ENCODE data around the gene POU4F1. TPM values are rescaled to one million over a fixed set of nuclear protein-coding genes. Genes with fewer than 3 reads are reported as not detected.

POU4F1 gene
- total RNA-seq, 4 donors from 2014 or later: not detected

GRCh38 chr13:78598966-78599644 lies 4.2 kb downstream of the POU4F1 start:
- peaks cover 37 to 98% (median 63%) of the 10 kb centered on the region in 4 donors for H3K27me3 ChIP-seq
- no peaks in the 10 kb centered on the region for H3K36me3 ChIP-seq
- WGBS, 2 donors: 21 to 22% methylated on average over 5 of the region's 5 CpGs
- peaks cover 19 to 50% (median 24%) of the 10 kb centered on the region in 3 donors for H3K4me1 ChIP-seq
- no peaks in the 10 kb centered on the region for H3K9me3 ChIP-seq
- H3K27ac ChIP-seq: no peak overlapping the region
- intact Hi-C loops (cut with DNase I): no loop called here
- TF ChIP-seq CTCF (IDR thresholded peaks at IDR 0.05) (no peak), POLR2A (IDR thresholded peaks at IDR 0.05) (no peak)
- DNase-seq: no peak
- no peak overlapping the region for H3K4me3 ChIP-seq

GRCh38 chr13:78598116-78598781 lies 5.1 kb downstream of the POU4F1 start:
- Histone ChIP-seq H3K27ac (no peak overlapping the region), H3K9me3 (no peaks in the 10 kb centered on the region), H3K27me3 (peaks cover 45 to 98% (median 67%) of the 10 kb centered on the region in 4 donors), H3K4me1 (peaks cover 14 to 46% (median 21%) of the 10 kb centered on the region in 3 donors), H3K36me3 (no peaks in the 10 kb centered on the region), H3K4me3 (no peak overlapping the region)
- 17 to 19% methylated on average over 3 of the region's 3 CpGs for WGBS, 2 donors
- intact Hi-C loops (cut with DNase I): no loop called here
- TF ChIP-seq CTCF (IDR thresholded peaks at IDR 0.05) (no peak), POLR2A (IDR thresholded peaks at IDR 0.05) (no peak)
- DNase-seq: no peak

GRCh38 chr13:78597602-78597932 lies 5.8 kb downstream of the POU4F1 start:
- TF ChIP-seq POLR2A (IDR thresholded peaks at IDR 0.05): no peak
- DNase-seq: no peak

GRCh38 chr13:78596736-78597601 lies 6.4 kb downstream of the POU4F1 start:
- Histone ChIP-seq H3K36me3 (no peaks in the 10 kb centered on the region), H3K9me3 (no peaks in the 10 kb centered on the region), H3K4me1 (peaks cover 7 to 35% (median 14%) of the 10 kb centered on the region in 3 donors), H3K27me3 (peaks cover 43 to 99% (median 78%) of the 10 kb centered on the region in 4 donors), H3K4me3 (peak overlapping the region in 1 of 4 donors; percentile 43), H3K27ac (no peak overlapping the region)
- TF ChIP-seq CTCF (IDR thresholded peaks at IDR 0.05) (no peak), POLR2A (IDR thresholded peaks at IDR 0.05) (no peak)
- intact Hi-C loops (cut with DNase I): no loop called here
- 18 to 27% methylated on average over 30 to 48 of the region's 50 CpGs for WGBS, 2 donors
- no peak for DNase-seq

More at GRCh38 chr13:78597602-78597932, 5.8 kb downstream of the POU4F1 start:
- Histone ChIP-seq H3K27me3 (peaks cover 41 to 98% (median 74%) of the 10 kb centered on the region in 4 donors), H3K4me1 (peaks cover 7 to 40% (median 18%) of the 10 kb centered on the region in 3 donors), H3K9me3 (no peaks in the 10 kb centered on the region), H3K27ac (no peak overlapping the region), H3K4me3 (no peak overlapping the region), H3K36me3 (no peaks in the 10 kb centered on the region)
- intact Hi-C loops (cut with DNase I): no loop called here
- 22 to 30% methylated on average over 7 of the region's 7 CpGs for WGBS, 2 donors

- 0% methylated on average over 2 of the region's 22 CpGs; no CpG with 5 or more reads in 1 of the 2 donors for WGBS, 2 donors
- Histone ChIP-seq H3K27me3 (peaks cover 40 to 100% (median 76%) of the 10 kb centered on the region in 4 donors), H3K4me3 (peak overlapping the region in 2 of 4 donors; percentile 6 to 43), H3K36me3 (no peaks in the 10 kb centered on the region), H3K27ac (no peak overlapping the region), H3K4me1 (peaks cover 4 to 31% (median 12%) of the 10 kb centered on the region in 3 donors), H3K9me3 (no peaks in the 10 kb centered on the region)
- DNase-seq: no peak
- TF ChIP-seq CTCF (IDR thresholded peaks at IDR 0.05) (no peak), POLR2A (IDR thresholded peaks at IDR 0.05) (no peak)
- intact Hi-C loops (cut with DNase I): no loop called here
Measured at GRCh38 chr13:78596399-78596735, 7.0 kb downstream of the POU4F1 start.
